ENCODE results near the gene TBL3.
"Not testable (repeated sequence)": the region's sequence is repeated elsewhere in the genome, so short reads cannot be mapped to it uniquely, and the experiment has no call there.

The TBL3 gene

GRCh38 chr16:1944612-1945199, 27.1 kb upstream of the TBL3 start:
- no peak for DNase-seq

GRCh38 chr16:1945559-1946391, 26.1 kb upstream of the TBL3 start:
- DNase-seq, result no peak

GRCh38 chr16:1946495-1947368, 25.1 kb upstream of the TBL3 start:
- DNase-seq, result no peak

- no peak for DNase-seq
Observed at GRCh38 chr16:1947369-1947670, 24.5 kb upstream of the TBL3 start.

- no peak for DNase-seq
Observed at GRCh38 chr16:1949507-1949906, 22.3 kb upstream of the TBL3 start.

- DNase-seq, result no peak
Observed at GRCh38 chr16:1950047-1950446, 21.8 kb upstream of the TBL3 start.

- no peak for DNase-seq
Observed at GRCh38 chr16:1950559-1950958, 21.3 kb upstream of the TBL3 start.

- DNase-seq, result no peak
Observed at GRCh38 chr16:1953734-1954133, 18.1 kb upstream of the TBL3 start.

- not testable (repeated sequence) for DNase-seq
Observed at GRCh38 chr16:1957434-1958142, 14.3 kb upstream of the TBL3 start.

- DNase-seq, result not testable (repeated sequence)
Observed at GRCh38 chr16:1958143-1958491, 13.7 kb upstream of the TBL3 start.

- no peak for DNase-seq
Observed at GRCh38 chr16:1958715-1959268, 13.1 kb upstream of the TBL3 start.

GRCh38 chr16:1959269-1960039, 12.4 kb upstream of the TBL3 start, which contains the start of gene NDUFB10:
NDUFB10 (plus strand) TSS chr16:1959538; CDS start chr16:1959625, 87 bp downstream.
- DNase-seq, result peak; percentile 95

- DNase-seq, result peak; percentile 76
Observed at GRCh38 chr16:1960665-1961630, 10.9 kb upstream of the TBL3 start.

GRCh38 chr16:1961651-1962067, 10.2 kb upstream of the TBL3 start:
- DNase-seq, result peak; percentile 59

- peak; percentile 26 for DNase-seq
Observed at GRCh38 chr16:1962161-1963153, 9.4 kb upstream of the TBL3 start.

GRCh38 chr16:1963806-1964505, 7.9 kb upstream of the TBL3 start:
- DNase-seq, result peak; percentile 55

GRCh38 chr16:1964506-1965395, 7.1 kb upstream of the TBL3 start, which contains the start of gene RPS2:
RPS2 (minus strand) TSS chr16:1964826; CDS start chr16:1964625, 201 bp downstream.
- DNase-seq, result peak; percentile 99
